Activated B cell treated with CpG ODN at 0.5 μM for 24 hours (primary cell): ENCODE measurements around the gene IRF5. TPM values are rescaled to one million over a fixed set of nuclear protein-coding genes. Genes with fewer than 3 reads are reported as not detected.

Source experiments
- ATAC-seq: fragments of 200-7000 bp; cut with Tn5 transposase; one replicate; pipeline ENCODE4 v1.10.0; 2021; ENCODE audit warnings: low read depth, mild to moderate bottlenecking, moderate library complexity
- CTCF ChIA-PET: fragments of 350-600 bp; sonication (Branson Sonifier 250); formaldehyde crosslinking; loops from one replicate; lab custom pipeline; 2021; ENCODE audit warnings: antibody characterized with exemption; lab: Charles Lee
- POLR2A ChIA-PET: fragments of 350-600 bp; sonication (Branson Sonifier 250); formaldehyde crosslinking; loops from one replicate; lab custom pipeline; 2021; ENCODE audit warnings: antibody characterized with exemption; lab: Charles Lee
- DNase-seq: peaks from one replicate; pipeline ENCODE4 v3.0.0; 2022
- H3K27ac Mint-ChIP-seq: one replicate; pipeline ENCODE4 v1.8.0; 2020; ENCODE audit warnings: mixed read lengths
- H3K27me3 Mint-ChIP-seq: one replicate; pipeline ENCODE4 v1.8.0; 2021; ENCODE audit warnings: mixed read lengths
- H3K36me3 Mint-ChIP-seq: one replicate; pipeline ENCODE4 v1.8.0; 2021; ENCODE audit warnings: low read depth, mixed read lengths
- H3K4me1 Mint-ChIP-seq: one replicate; pipeline ENCODE4 v1.8.0; 2021; ENCODE audit warnings: mixed read lengths
- H3K4me3 Mint-ChIP-seq: one replicate; pipeline ENCODE4 v1.8.0; 2020; ENCODE audit warnings: mild to moderate bottlenecking, mixed read lengths
- H3K9me3 Mint-ChIP-seq: one replicate; pipeline ENCODE4 v1.8.0; 2020; ENCODE audit warnings: mixed read lengths
- CTCF ChIP-seq: fragments of 200-600 bp; IDR thresholded peaks from one replicate; pipeline ENCODE4 v1.8.0; 2022; ENCODE audit warnings: antibody characterized with exemption, mild to moderate bottlenecking
- intact Hi-C: fragments of 100-400 bp; cut with micrococcal nuclease; formaldehyde crosslinking; loops from one replicate; pipeline ENCODE4 v1.15.1; 2024
- total RNA-seq: library from RNA; stranded (reverse); gene quantifications from 2 replicates; pipeline ENCODE4 v1.2.3, GENCODE V29; 2022

Gene IRF5
- total RNA-seq, 1 donor from 2014 or later = 164 TPM

- ChIA-PET POLR2A (interaction anchor here (0.5 to 4.2 kb wide), 10 partner anchors 9 to 261 kb away, joined by 3 to 57 read pairs (median 4); partner anchors contain the start of genes ATP6V1F and IRF5), CTCF (interaction anchor here (0.6 to 1.6 kb wide), 2 partner anchors 129 to 254 kb away, joined by 4 to 5 read pairs; no protein-coding TSS in a partner anchor)
- Mint-ChIP-seq H3K27ac (peak overlapping the region; percentile 86), H3K27me3 (no peaks in the 10 kb centered on the region), H3K4me1 (peaks cover 37% of the 10 kb centered on the region), H3K36me3 (peaks cover 67% of the 10 kb centered on the region), H3K4me3 (peak overlapping the region; percentile 57), H3K9me3 (no peaks in the 10 kb centered on the region)
- DNase-seq (no peak), ATAC-seq (peak; percentile 15)
- intact Hi-C loops = loop anchor here (1.0 to 5.0 kb wide), 6 partner anchors 8 to 128 kb away; no protein-coding TSS in a partner anchor
- TF ChIP-seq CTCF = no peak
Observed at GRCh38 chr7:128962899-128963298, 25.2 kb downstream of the IRF5 start.

- H3K27ac Mint-ChIP-seq = peak overlapping the region; percentile 86
- CTCF ChIA-PET = interaction anchor here (0.6 to 1.6 kb wide), 4 partner anchors 23 to 254 kb away, joined by 3 to 6 read pairs (median 4); no protein-coding TSS in a partner anchor
- ATAC-seq (peak; percentile 91), DNase-seq (no peak)
- H3K4me3 Mint-ChIP-seq = peak overlapping the region; percentile 57
- intact Hi-C loops = loop anchor here (1.0 to 5.0 kb wide), 6 partner anchors 8 to 127 kb away; no protein-coding TSS in a partner anchor
- peaks cover 66% of the 10 kb centered on the region for H3K36me3 Mint-ChIP-seq
- no peaks in the 10 kb centered on the region for H3K27me3 Mint-ChIP-seq
- H3K9me3 Mint-ChIP-seq = no peaks in the 10 kb centered on the region
- peaks cover 37% of the 10 kb centered on the region for H3K4me1 Mint-ChIP-seq
- TF ChIP-seq CTCF = no peak
- POLR2A ChIA-PET = interaction anchor here (0.5 to 4.2 kb wide), 11 partner anchors 9 to 261 kb away, joined by 3 to 57 read pairs (median 5); partner anchors contain the start of genes ATP6V1F and IRF5
Observed at GRCh38 chr7:128963327-128963757, 25.6 kb downstream of the IRF5 start.

DNA sequence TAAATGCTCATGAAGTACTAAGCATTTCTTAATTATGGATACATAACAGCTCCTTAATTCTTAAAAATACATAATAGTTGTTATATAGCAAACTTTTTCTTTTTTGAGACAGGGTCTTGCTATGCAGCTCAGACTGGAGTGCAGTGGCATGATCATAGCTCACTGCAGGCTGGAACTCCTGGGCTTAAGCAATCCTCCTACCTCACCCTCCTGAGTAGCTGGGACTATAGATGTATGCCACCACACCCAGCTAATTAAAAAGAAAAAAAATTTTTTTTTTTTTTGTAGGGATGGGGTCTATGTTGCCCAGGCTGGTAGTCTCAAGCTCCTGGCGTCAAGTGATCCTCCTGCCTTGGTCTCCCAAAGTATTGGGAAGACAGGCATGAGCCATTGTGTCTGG lies 30.9 kb downstream of the IRF5 start:
- peaks cover 76% of the 10 kb centered on the region for H3K36me3 Mint-ChIP-seq

DNA sequence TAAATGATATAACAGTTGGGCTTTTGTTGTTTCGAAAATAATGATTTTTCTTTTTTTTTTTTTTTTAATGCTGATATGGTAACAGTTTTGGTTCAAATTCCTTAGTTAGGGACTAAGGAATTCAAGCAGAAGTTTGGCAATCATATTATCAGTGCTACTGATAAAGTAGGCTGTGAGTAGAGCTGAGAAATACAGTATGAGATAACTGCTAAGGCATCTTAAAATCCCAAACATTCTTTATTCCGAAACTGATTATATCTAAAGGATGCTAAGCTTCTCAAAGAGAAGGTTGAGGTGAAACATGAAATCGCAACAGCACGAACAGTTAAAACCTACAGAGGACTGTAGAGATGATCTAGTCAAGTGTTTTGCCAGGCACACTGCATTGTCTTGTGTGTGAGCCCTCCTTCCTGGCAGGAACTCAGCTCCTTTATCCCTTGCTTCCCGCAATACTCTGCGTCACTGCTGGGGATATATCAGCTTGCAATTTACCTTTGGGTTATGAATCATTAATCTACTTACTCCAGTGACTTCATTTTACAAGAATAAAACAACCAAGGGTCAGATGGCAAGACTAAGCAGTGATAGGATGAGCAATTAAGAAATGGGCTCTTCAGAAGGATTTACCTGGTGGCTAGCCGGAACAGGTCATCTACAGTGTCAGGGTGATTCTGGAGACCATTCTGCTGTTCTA lies 36.7 kb downstream of the IRF5 start:
- H3K27ac Mint-ChIP-seq = no peak overlapping the region
- no peak for ATAC-seq
- no peak overlapping the region for H3K4me3 Mint-ChIP-seq
- no peaks in the 10 kb centered on the region for H3K27me3 Mint-ChIP-seq
- DNase-seq = no peak
- TF ChIP-seq CTCF = no peak
- ChIA-PET POLR2A (interaction anchor here (1.3 kb wide), 1 partner anchor 34 kb away, joined by 5 read pairs; no protein-coding TSS in a partner anchor), CTCF (interaction anchor here (0.6 to 1.4 kb wide), 3 partner anchors 29 to 90 kb away, joined by 3 read pairs; no protein-coding TSS in a partner anchor)
- H3K4me1 Mint-ChIP-seq = no peaks in the 10 kb centered on the region
- no peaks in the 10 kb centered on the region for H3K9me3 Mint-ChIP-seq
- peaks cover 88% of the 10 kb centered on the region for H3K36me3 Mint-ChIP-seq
- intact Hi-C loops = no loop called here

More for the DNA sequence above, 30.9 kb downstream of the IRF5 start:
- Mint-ChIP-seq H3K4me3 (no peak overlapping the region), H3K4me1 (peaks cover 13% of the 10 kb centered on the region), H3K27me3 (no peaks in the 10 kb centered on the region), H3K27ac (no peak overlapping the region), H3K9me3 (no peaks in the 10 kb centered on the region)
- ChIA-PET POLR2A (interaction anchor here (1.0 to 1.5 kb wide), 3 partner anchors 21 to 57 kb away, joined by 3 to 5 read pairs (median 5); no protein-coding TSS in a partner anchor), CTCF (no interaction called here)
- DNase-seq = no peak
- intact Hi-C loops = no loop called here
- ATAC-seq = no peak
- TF ChIP-seq CTCF = no peak

GRCh38 chr7:128982105-128982504 lies 44.4 kb downstream of the IRF5 start:
- intact Hi-C loops = no loop called here
- peaks cover 89% of the 10 kb centered on the region for H3K36me3 Mint-ChIP-seq
- H3K4me3 Mint-ChIP-seq = no peak overlapping the region
- POLR2A ChIA-PET = interaction anchor here (0.7 to 0.9 kb wide), 3 partner anchors 11 to 120 kb away, joined by 4 to 7 read pairs (median 4); partner anchors contain the start of gene ATP6V1F
- no peak overlapping the region for H3K27ac Mint-ChIP-seq
- CTCF ChIA-PET = no interaction called here
- DNase-seq = no peak
- no peak for TF ChIP-seq CTCF
- no peaks in the 10 kb centered on the region for H3K9me3 Mint-ChIP-seq
- H3K4me1 Mint-ChIP-seq = no peaks in the 10 kb centered on the region
- no peaks in the 10 kb centered on the region for H3K27me3 Mint-ChIP-seq
- no peak for ATAC-seq
